Neural cell (in vitro differentiated cells): ENCODE measurements around the gene AKAP8L.

ENCODE experiments used
- CTCF ChIP-seq: fragments of 450-650 bp; IDR thresholded peaks from 2 replicates; pipeline ENCODE4 v1.5.1; 2014; ENCODE audit warnings: antibody characterized with exemption, mild to moderate bottlenecking, moderate library complexity; ENCODE audit not compliant: poor library complexity, severe bottlenecking
- EP300 ChIP-seq: fragments of 450-650 bp; conservative IDR thresholded peaks from 2 replicates; pipeline ENCODE4 v1.6.1; 2014; ENCODE audit warnings: antibody characterized with exemption, mild to moderate bottlenecking, moderate library complexity; ENCODE audit not compliant: poor library complexity, severe bottlenecking
- EZH2 ChIP-seq: fragments of 200-600, 300-800 bp; shearing (Covaris generic), sonication (generic); IDR thresholded peaks from 2 replicates; pipeline ENCODE4 v1.6.1; 2014; ENCODE audit warnings: antibody characterized with exemption, low read length, borderline replicate concordance, mild to moderate bottlenecking; ENCODE audit not compliant: insufficient read depth, poor library complexity, severe bottlenecking
- POLR2AphosphoS5 ChIP-seq: IDR thresholded peaks from 2 replicates; pipeline ENCODE4 v1.6.1; 2012
- RAD21 ChIP-seq: fragments of 450-650 bp; conservative IDR thresholded peaks from 2 replicates; pipeline ENCODE4 v1.6.1; 2014; ENCODE audit warnings: antibody characterized with exemption, mild to moderate bottlenecking, moderate library complexity
- REST ChIP-seq: IDR thresholded peaks from 2 replicates; pipeline ENCODE4 v1.6.1; 2012; ENCODE audit warnings: borderline replicate concordance
- TAF1 ChIP-seq: IDR thresholded peaks from 2 replicates; pipeline ENCODE4 v1.6.1; 2012; ENCODE audit warnings: low read depth

- TF ChIP-seq CTCF: no peak
- no peak for TF ChIP-seq RAD21
- no peak for TF ChIP-seq EP300
- TF ChIP-seq EZH2: no peak
- TF ChIP-seq POLR2AphosphoS5: no peak
- TF ChIP-seq TAF1: no peak
- no peak for TF ChIP-seq REST
Observed at GRCh38 chr19:15381429-15381828, 37.4 kb downstream of the AKAP8L start.
